Epithelial cell of esophagus (primary cell): ENCODE data around the gene NOS2.
A peak's percentile ranks its signal among the peaks of the same experiment; 100 is the strongest.
"Not testable (repeated sequence)": the region's sequence is repeated elsewhere in the genome, so short reads cannot be mapped to it uniquely, and the experiment has no call there.

Source experiments
- DNase-seq: peaks from one replicate; pipeline ENCODE4 v3.0.0; 2010; ENCODE audit warnings: low read depth
- H3K4me3 ChIP-seq: 2 replicates; pipeline ENCODE4 v1.5.1; 2011; ENCODE audit warnings: mild to moderate bottlenecking, low read length, control low read depth
- CTCF ChIP-seq: IDR thresholded peaks from 2 replicates; pipeline ENCODE4 v1.5.1; 2011; ENCODE audit warnings: low read depth, mild to moderate bottlenecking, low read length, control low read depth, inconsistent platforms; ENCODE audit not compliant: insufficient read depth; ENCODE audit errors: missing control alignments

NOS2 gene

GRCh38 chr17:27741971-27742575 lies 58.3 kb downstream of the NOS2 start:
- TF ChIP-seq CTCF, result no peak
- no peak overlapping the region for H3K4me3 ChIP-seq
- no peak for DNase-seq

- DNase-seq, result peak; percentile 27
- TF ChIP-seq CTCF, result no peak
- H3K4me3 ChIP-seq, result no peak overlapping the region
These were observed 58.9 kb downstream of the NOS2 start for GRCh38 chr17:27741361-27741861.

GRCh38 chr17:27740541-27740940 lies 59.8 kb downstream of the NOS2 start:
- not testable (repeated sequence) for DNase-seq, H3K4me3 ChIP-seq

GRCh38 chr17:27733773-27734172 lies 66.6 kb downstream of the NOS2 start:
- TF ChIP-seq CTCF, result no peak
- no peak for DNase-seq
- no peak overlapping the region for H3K4me3 ChIP-seq

- DNase-seq, result not testable (repeated sequence)
These were observed 67.6 kb downstream of the NOS2 start for GRCh38 chr17:27732746-27733145.

GRCh38 chr17:27725982-27726381 lies 74.3 kb downstream of the NOS2 start:
- DNase-seq, result not testable (repeated sequence)

More at GRCh38 chr17:27732746-27733145, 67.6 kb downstream of the NOS2 start:
- not testable (repeated sequence) for H3K4me3 ChIP-seq

GRCh38 chr17:27721797-27722196 lies 78.5 kb downstream of the NOS2 start:
- TF ChIP-seq CTCF, result no peak
- H3K4me3 ChIP-seq, result no peak overlapping the region
- DNase-seq, result no peak

More at GRCh38 chr17:27725982-27726381, 74.3 kb downstream of the NOS2 start:
- H3K4me3 ChIP-seq, result not testable (repeated sequence)
